Fibroblast of lung (primary cell): ENCODE measurements around the gene ST6GALNAC2. TPM values are rescaled to one million over a fixed set of nuclear protein-coding genes. Genes with fewer than 3 reads are reported as not detected.
A peak's percentile ranks its signal among the peaks of the same experiment; 100 is the strongest.

Experiments
- DNase-seq, 2 donors: peaks; one replicate each; pipeline versions ENCODE4 v3.0.0 to v3.0.0-alpha.2; 2010; ENCODE audit warnings: low read depth in 2 of 2
- H2AFZ ChIP-seq: 2 replicates; pipeline ENCODE4 v1.5.1; 2012; ENCODE audit warnings: low read length, control low read depth, inconsistent platforms
- H3K27ac ChIP-seq: 2 replicates; pipeline ENCODE4 v1.5.1; 2011; ENCODE audit warnings: low read length, control low read depth; ENCODE audit not compliant: insufficient read depth
- H3K27me3 ChIP-seq: 2 replicates; pipeline ENCODE4 v1.5.1; 2011; ENCODE audit warnings: mild to moderate bottlenecking, low read length; ENCODE audit not compliant: control insufficient read depth, insufficient read depth
- H3K36me3 ChIP-seq: 2 replicates; pipeline ENCODE4 v1.5.1; 2011; ENCODE audit warnings: low read length; ENCODE audit not compliant: control insufficient read depth, insufficient read depth
- H3K4me1 ChIP-seq: 2 replicates; pipeline ENCODE4 v1.5.1; 2011; ENCODE audit warnings: low read length; ENCODE audit not compliant: control insufficient read depth, insufficient read depth; ENCODE audit errors: extremely low read depth
- H3K4me2 ChIP-seq: 2 replicates; pipeline ENCODE4 v1.5.1; 2011; ENCODE audit warnings: low read length, control low read depth; ENCODE audit not compliant: insufficient read depth; ENCODE audit errors: extremely low read depth
- H3K4me3 ChIP-seq, 4 experiments: fragments of 200-600 bp in 1 of 4; sonication (generic) in 1 of 4; replicated peaks in 1 of 4; 2 replicates each; pipeline ENCODE4 v1.5.1; 2011 to 2016; ENCODE audit warnings: low read length in 4 of 4, low read depth in 3 of 4, mild to moderate bottlenecking in 3 of 4, control low read depth in 2 of 4, inconsistent platforms in 1 of 4, mixed read lengths in 1 of 4; ENCODE audit not compliant: insufficient read depth in 1 of 4; ENCODE audit errors: control extremely low read depth in 1 of 4
- H3K79me2 ChIP-seq: 2 replicates; pipeline ENCODE4 v1.5.1; 2012; ENCODE audit warnings: mild to moderate bottlenecking, low read length, inconsistent platforms; ENCODE audit not compliant: control insufficient read depth, insufficient read depth
- H3K9ac ChIP-seq: 2 replicates; pipeline ENCODE4 v1.5.1; 2011; ENCODE audit warnings: mild to moderate bottlenecking, low read length, control low read depth; ENCODE audit not compliant: insufficient read depth
- H3K9me3 ChIP-seq: 2 replicates; pipeline ENCODE4 v1.5.1; 2012; ENCODE audit warnings: low read depth, low read length; ENCODE audit not compliant: control insufficient read depth, insufficient read depth
- H4K20me1 ChIP-seq: 2 replicates; pipeline ENCODE4 v1.5.1; 2011; ENCODE audit warnings: low read length; ENCODE audit not compliant: control insufficient read depth, insufficient read depth; ENCODE audit errors: extremely low read depth
- EZH2 ChIP-seq: IDR thresholded peaks from 2 replicates; pipeline ENCODE4 v1.5.1; 2012; ENCODE audit warnings: low read length, control low read depth, mild to moderate bottlenecking; ENCODE audit errors: missing control alignments
- polyA plus RNA-seq, 2 donors: library from polyadenylated mRNA; depleted of rRNA in 1 of 2; stranded (reverse) in 1 of 2; unstranded in 1 of 2; fragments of >200 nt; gene quantifications; 2 replicates each; pipeline ENCODE4 v1.2.1, GENCODE V29; 2011 to 2012; ENCODE audit warnings: missing spikeins in 1 of 2
- total RNA-seq: library from RNA; depleted of rRNA; stranded (reverse); fragments of >200 nt; gene quantifications from 2 replicates; pipeline ENCODE4 v1.2.1, GENCODE V29; 2014
- TF ChIP-seq, protein P1 (sequence below), 2 donors: IDR thresholded peaks in 1 of 2; conservative IDR thresholded peaks in 1 of 2; 1 replicate in 1 of 2; 2 replicates in 1 of 2; pipeline ENCODE4 v1.5.1; 2011 to 2012; ENCODE audit warnings: low read length in 2 of 2, control low read depth in 1 of 2, inconsistent platforms in 1 of 2, low read depth in 1 of 2, mild to moderate bottlenecking in 1 of 2

Gene ST6GALNAC2
- total and polyA plus RNA-seq, 2 donors (not counting 1 experiment from before 2014, with no cell fraction given): 0.42 to 0.83 TPM

DNA sequence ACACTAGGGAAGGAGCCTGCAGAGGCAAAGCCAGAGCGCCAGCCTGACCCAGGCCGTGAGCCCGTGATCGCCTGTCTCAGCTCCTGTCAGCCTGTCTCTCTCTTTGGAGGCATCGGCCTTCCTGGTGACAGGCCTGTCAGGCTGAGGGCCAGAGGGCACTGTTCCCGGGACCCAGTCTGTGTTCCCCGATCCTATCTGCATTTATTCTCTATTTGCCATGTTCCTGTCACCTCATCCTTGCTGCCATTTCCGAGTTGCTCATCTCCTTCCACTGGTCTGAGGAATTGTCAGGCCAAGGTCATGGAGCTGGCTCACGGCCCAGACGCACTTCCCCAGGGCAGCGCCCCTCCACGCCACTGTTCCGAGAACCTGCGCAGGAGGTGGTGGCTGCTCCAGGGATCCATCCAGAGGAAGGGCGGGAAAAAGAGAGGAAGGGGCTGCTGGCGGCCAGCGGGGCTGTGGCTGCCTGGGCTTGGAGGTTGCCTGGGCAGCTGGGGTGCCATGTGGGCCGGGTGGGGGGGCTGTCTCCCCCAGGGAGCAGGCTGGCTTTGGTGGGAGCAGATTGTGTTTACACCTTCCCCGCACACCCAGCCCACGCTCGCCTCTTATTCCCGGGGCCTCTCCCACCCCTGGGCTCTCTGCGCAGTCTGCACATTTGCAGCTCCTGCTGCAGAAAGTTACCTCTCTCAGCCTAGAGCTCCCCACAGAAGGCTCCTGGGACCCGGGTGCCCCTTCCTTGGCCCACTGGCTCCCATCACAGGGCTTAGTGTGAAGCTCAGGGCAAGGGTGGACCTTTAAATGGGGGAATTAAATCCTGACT lies 40.9 kb downstream of the ST6GALNAC2 start:
- H3K79me2 ChIP-seq: no peaks in the 10 kb centered on the region
- H2AFZ ChIP-seq: no peak overlapping the region
- H3K9me3 ChIP-seq: no peaks in the 10 kb centered on the region
- no peak for TF ChIP-seq EZH2
- TF ChIP-seq, protein P1, sequence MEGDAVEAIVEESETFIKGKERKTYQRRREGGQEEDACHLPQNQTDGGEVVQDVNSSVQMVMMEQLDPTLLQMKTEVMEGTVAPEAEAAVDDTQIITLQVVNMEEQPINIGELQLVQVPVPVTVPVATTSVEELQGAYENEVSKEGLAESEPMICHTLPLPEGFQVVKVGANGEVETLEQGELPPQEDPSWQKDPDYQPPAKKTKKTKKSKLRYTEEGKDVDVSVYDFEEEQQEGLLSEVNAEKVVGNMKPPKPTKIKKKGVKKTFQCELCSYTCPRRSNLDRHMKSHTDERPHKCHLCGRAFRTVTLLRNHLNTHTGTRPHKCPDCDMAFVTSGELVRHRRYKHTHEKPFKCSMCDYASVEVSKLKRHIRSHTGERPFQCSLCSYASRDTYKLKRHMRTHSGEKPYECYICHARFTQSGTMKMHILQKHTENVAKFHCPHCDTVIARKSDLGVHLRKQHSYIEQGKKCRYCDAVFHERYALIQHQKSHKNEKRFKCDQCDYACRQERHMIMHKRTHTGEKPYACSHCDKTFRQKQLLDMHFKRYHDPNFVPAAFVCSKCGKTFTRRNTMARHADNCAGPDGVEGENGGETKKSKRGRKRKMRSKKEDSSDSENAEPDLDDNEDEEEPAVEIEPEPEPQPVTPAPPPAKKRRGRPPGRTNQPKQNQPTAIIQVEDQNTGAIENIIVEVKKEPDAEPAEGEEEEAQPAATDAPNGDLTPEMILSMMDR (conservative IDR thresholded peaks at IDR 0.05 in 1 of 2, IDR thresholded peaks at IDR 0.05 in 1 of 2; ENCODE audit: low read depth in 1 of 2, low read length in 2 of 2): no peak
- H3K4me2 ChIP-seq: no peak overlapping the region
- no peak overlapping the region for H3K9ac ChIP-seq
- H3K4me3 ChIP-seq: no peak overlapping the region
- peaks cover 36% of the 10 kb centered on the region for H3K4me1 ChIP-seq
- no peak for DNase-seq
- no peaks in the 10 kb centered on the region for H3K27me3 ChIP-seq
- no peak overlapping the region for H3K27ac ChIP-seq
- no peaks in the 10 kb centered on the region for H3K36me3 ChIP-seq
- H4K20me1 ChIP-seq: no peaks in the 10 kb centered on the region

DNA sequence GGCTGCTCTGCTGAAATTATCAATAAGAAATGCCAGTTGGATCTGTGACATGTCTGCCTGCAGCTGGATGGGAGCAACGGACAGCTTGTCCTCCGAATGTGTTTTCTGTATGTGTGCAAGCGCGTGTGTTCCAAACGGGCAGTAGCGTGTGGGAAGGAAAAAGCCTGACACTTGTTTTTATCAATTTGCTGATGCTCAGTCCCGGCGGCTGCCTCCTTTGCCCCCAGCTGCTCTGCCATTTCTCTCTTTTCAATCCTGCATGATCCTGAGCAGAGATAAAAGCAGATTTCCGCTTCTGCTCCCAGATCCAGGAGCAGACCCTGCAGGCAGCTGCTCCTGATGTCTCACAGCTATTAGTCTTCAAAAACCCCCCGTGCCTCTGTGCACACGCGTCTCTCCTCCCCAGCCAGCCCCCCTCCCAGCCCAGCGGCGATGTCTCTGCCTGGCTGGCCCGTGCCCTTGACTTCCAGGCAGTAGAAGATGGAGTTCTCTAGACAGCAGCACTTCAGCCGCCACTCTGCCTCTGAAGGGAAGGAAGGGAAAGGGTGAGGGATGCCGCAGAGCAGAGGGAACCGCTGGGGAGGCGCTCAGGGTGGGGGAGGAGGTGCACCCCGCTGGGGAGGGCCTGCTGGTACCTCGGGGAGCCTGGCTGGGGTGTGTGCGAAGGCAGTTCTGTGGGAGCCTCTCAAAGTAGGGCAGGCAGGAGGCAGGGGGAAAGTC lies 41.7 kb downstream of the ST6GALNAC2 start:
- Histone ChIP-seq H3K36me3 (no peaks in the 10 kb centered on the region), H3K4me3 (no peak overlapping the region), H3K79me2 (no peaks in the 10 kb centered on the region), H3K27me3 (no peaks in the 10 kb centered on the region), H2AFZ (no peak overlapping the region), H3K27ac (no peak overlapping the region), H3K9ac (peak overlapping the region; percentile 5), H4K20me1 (no peaks in the 10 kb centered on the region), H3K9me3 (no peaks in the 10 kb centered on the region), H3K4me2 (peak overlapping the region; percentile 11), H3K4me1 (peaks cover 36% of the 10 kb centered on the region)
- TF ChIP-seq, protein P1 (conservative IDR thresholded peaks at IDR 0.05 in 1 of 2, IDR thresholded peaks at IDR 0.05 in 1 of 2; ENCODE audit: low read depth in 1 of 2, low read length in 2 of 2): no peak
- no peak for TF ChIP-seq EZH2
- no peak for DNase-seq

DNA sequence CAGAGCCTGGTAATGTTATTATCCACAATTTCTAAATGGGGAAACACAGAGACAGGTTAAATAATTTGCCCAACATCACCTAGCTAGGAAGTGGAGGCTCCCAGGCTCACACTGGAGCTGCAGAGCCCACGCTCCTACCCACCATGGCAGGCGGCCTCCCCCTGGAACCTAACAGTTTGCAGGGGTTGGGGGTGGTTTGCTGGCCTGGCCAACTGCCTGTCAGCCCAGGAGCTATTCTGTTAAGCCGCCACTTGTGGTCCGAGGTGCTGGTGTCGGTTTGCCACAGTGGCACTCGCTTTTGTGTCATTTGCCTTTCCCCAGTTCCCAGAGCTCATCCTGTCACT lies 42.2 kb downstream of the ST6GALNAC2 start:
- TF ChIP-seq EZH2: no peak
- TF ChIP-seq, protein P1 (conservative IDR thresholded peaks at IDR 0.05 in 1 of 2, IDR thresholded peaks at IDR 0.05 in 1 of 2; ENCODE audit: low read depth in 1 of 2, low read length in 2 of 2): no peak
- Histone ChIP-seq H3K9me3 (no peaks in the 10 kb centered on the region), H3K4me1 (peaks cover 36% of the 10 kb centered on the region), H4K20me1 (no peaks in the 10 kb centered on the region), H3K36me3 (no peaks in the 10 kb centered on the region), H3K79me2 (no peaks in the 10 kb centered on the region), H3K27ac (no peak overlapping the region), H3K4me3 (no peak overlapping the region), H3K27me3 (no peaks in the 10 kb centered on the region), H3K9ac (no peak overlapping the region), H2AFZ (no peak overlapping the region), H3K4me2 (no peak overlapping the region)
- no peak for DNase-seq
